HCT116 (cell line): ENCODE measurements around the gene FBP1. TPM values are rescaled to one million over a fixed set of nuclear protein-coding genes. Genes with fewer than 3 reads are reported as not detected.

ENCODE experiments used
- ATAC-seq: fragments of 200-7000 bp; cut with Tn5 transposase; 2 replicates; pipeline ENCODE4 v1.9.1; 2020; ENCODE audit warnings: mild to moderate bottlenecking, moderate library complexity
- BruUV-seq: library from RNA; stranded (reverse); fragments of 400-500 nt; replicated peaks from 2 replicates; lab custom pipeline; 2021; lab: Mats Ljungman, UMichigan
- CTCF ChIA-PET: fragments of 300-600 bp; sonication (Branson Sonifier 250); formaldehyde crosslinking; loops from one replicate; lab custom pipeline; 2021; ENCODE audit warnings: antibody characterized with exemption; lab: Charles Lee
- POLR2A ChIA-PET: fragments of 300-600, 350-600 bp; sonication (Branson Sonifier 250); formaldehyde crosslinking; loops from one replicate; lab custom pipeline; 2021; ENCODE audit warnings: antibody characterized with exemption; lab: Charles Lee
- RAD21 ChIA-PET, 2 experiments: fragments of 300-600 bp; sonication (Branson Sonifier 250); formaldehyde crosslinking; loops; one replicate each; lab custom pipeline; 2023; ENCODE audit warnings: low total read pairs in 2 of 2; ENCODE audit not compliant: uncharacterized antibody in 2 of 2, unreplicated experiment in 2 of 2, low non-redundant PET in 1 of 2; lab: Charles Lee
- DNase-seq: peaks from one replicate; pipeline ENCODE4 v3.0.0-alpha.2; 2010; ENCODE audit warnings: low read depth, low spot score
- H2AFZ ChIP-seq: fragments of 200-600 bp; shearing (Covaris generic), sonication (generic); 2 replicates; pipeline ENCODE4 v1.6.1; 2017; ENCODE audit warnings: low read depth, mixed run types, mixed read lengths, antibody characterized with exemption, low read length; ENCODE audit not compliant: poor library complexity, severe bottlenecking
- H3K27ac ChIP-seq: 2 replicates; pipeline ENCODE4 v1.5.1; 2012; ENCODE audit warnings: low read depth, low read length
- H3K27me3 ChIP-seq: fragments of 200-600 bp; sonication (generic); 2 replicates; pipeline ENCODE4 v1.6.1; 2016; ENCODE audit warnings: mixed run types, low read length, mixed read lengths; ENCODE audit not compliant: insufficient read depth
- H3K36me3 ChIP-seq, 2 experiments: fragments of 200-500 bp in 1 of 2; fragments of 200-600 bp in 1 of 2; sonication (Bioruptor generic) in 1 of 2; sonication (generic) in 1 of 2; 2 replicates each; pipeline versions ENCODE4 v1.5.1 to v1.6.1; 2014 to 2016; ENCODE audit warnings: low read length in 2 of 2, inconsistent platforms in 1 of 2, mixed read lengths in 1 of 2, mixed run types in 1 of 2; ENCODE audit not compliant: insufficient read depth in 2 of 2, control insufficient read depth in 1 of 2
- H3K4me1 ChIP-seq, 2 experiments: fragments of 200-600 bp in 1 of 2; sonication (generic) in 1 of 2; 2 replicates each; pipeline versions ENCODE4 v1.5.1 to v1.6.1; 2012 to 2017; ENCODE audit warnings: low read length in 2 of 2, inconsistent platforms in 1 of 2, mild to moderate bottlenecking in 1 of 2, mixed read lengths in 1 of 2, mixed run types in 1 of 2, moderate library complexity in 1 of 2; ENCODE audit not compliant: insufficient read depth in 2 of 2, control insufficient read depth in 1 of 2
- H3K4me2 ChIP-seq: fragments of 200-600 bp; sonication (generic); 2 replicates; pipeline ENCODE4 v1.6.1; 2017; ENCODE audit warnings: mixed run types, low read length, mixed read lengths
- H3K4me3 ChIP-seq, 2 experiments: fragments of 200-600 bp in 1 of 2; sonication (generic) in 1 of 2; replicated peaks in 1 of 2; 2 replicates each; pipeline ENCODE4 v1.5.1; 2011 to 2016; ENCODE audit warnings: low read length in 2 of 2, control low read depth in 1 of 2, low read depth in 1 of 2, mild to moderate bottlenecking in 1 of 2, mixed read lengths in 1 of 2, mixed run types in 1 of 2
- H3K79me2 ChIP-seq: fragments of 200-600 bp; sonication (generic); 2 replicates; pipeline ENCODE4 v1.6.1; 2017; ENCODE audit warnings: mild to moderate bottlenecking, mixed run types, low read length, moderate library complexity, mixed read lengths; ENCODE audit not compliant: insufficient read depth
- H3K9ac ChIP-seq: fragments of 200-600 bp; sonication (generic); 2 replicates; pipeline ENCODE4 v1.6.1; 2016; ENCODE audit warnings: low read length, mixed read lengths
- H3K9me2 ChIP-seq: fragments of 200-600 bp; sonication (generic), shearing (Covaris generic); 2 replicates; pipeline ENCODE4 v1.6.1; 2017; ENCODE audit warnings: mixed run types, mild to moderate bottlenecking, moderate library complexity; ENCODE audit not compliant: insufficient read depth
- H3K9me3 ChIP-seq, 2 experiments: fragments of 200-500 bp in 1 of 2; fragments of 200-600 bp in 1 of 2; sonication (Bioruptor generic) in 1 of 2; sonication (generic) in 1 of 2; 2 replicates each; pipeline ENCODE4 v1.6.1; 2014 to 2017; ENCODE audit warnings: low read length in 2 of 2, mixed read lengths in 2 of 2, inconsistent platforms in 1 of 2, low read depth in 1 of 2, mild to moderate bottlenecking in 1 of 2, mixed run types in 1 of 2, moderate library complexity in 1 of 2; ENCODE audit not compliant: control insufficient read depth in 1 of 2, insufficient read depth in 1 of 2
- H4K20me1 ChIP-seq: fragments of 200-600 bp; sonication (generic), shearing (Covaris generic); 2 replicates; pipeline ENCODE4 v1.6.1; 2017; ENCODE audit warnings: mixed run types, mild to moderate bottlenecking, moderate library complexity; ENCODE audit not compliant: insufficient read depth
- CTCF ChIP-seq, 3 experiments: fragments of 200-600 bp in 1 of 3; sonication (generic) in 1 of 3; IDR thresholded peaks in 2 of 3; conservative IDR thresholded peaks in 1 of 3; 2 replicates each; pipeline ENCODE4 v1.5.1; 2012 to 2017; ENCODE audit warnings: low read depth in 2 of 3, low read length in 2 of 3, antibody characterized with exemption in 1 of 3, borderline replicate concordance in 1 of 3, control low read depth in 1 of 3, mild to moderate bottlenecking in 1 of 3, mixed read lengths in 1 of 3, mixed run types in 1 of 3, moderate library complexity in 1 of 3; ENCODE audit not compliant: insufficient read depth in 1 of 3
- EZH2 ChIP-seq: fragments of 200-600 bp; sonication (generic); IDR thresholded peaks from 2 replicates; pipeline ENCODE4 v1.6.1; 2017; ENCODE audit warnings: antibody characterized with exemption, mixed run types
- FOSL1 ChIP-seq: IDR thresholded peaks from 2 replicates; pipeline ENCODE4 v1.6.1; 2012; ENCODE audit warnings: low read depth
- JUND ChIP-seq: IDR thresholded peaks from 2 replicates; pipeline ENCODE4 v1.6.1; 2012
- POLR2A ChIP-seq: IDR thresholded peaks from 2 replicates; pipeline ENCODE4 v1.7.0; 2011; ENCODE audit warnings: borderline replicate concordance; ENCODE audit not compliant: insufficient read depth, insufficient read length; ENCODE audit errors: extremely low read depth
- REST ChIP-seq: IDR thresholded peaks from 2 replicates; pipeline ENCODE4 v1.6.1; 2012; ENCODE audit warnings: low read depth
- SIN3A ChIP-seq: IDR thresholded peaks from 2 replicates; pipeline ENCODE4 v1.6.1; 2012; ENCODE audit warnings: low read depth
- TCF7L2 ChIP-seq: IDR thresholded peaks from 2 replicates; pipeline ENCODE4 v1.7.0; 2011; ENCODE audit warnings: borderline replicate concordance, inconsistent platforms; ENCODE audit not compliant: insufficient read depth, insufficient read length; ENCODE audit errors: extremely low read depth
- intact Hi-C: fragments of 100-400 bp; cut with micrococcal nuclease; formaldehyde crosslinking; loops from 2 replicates; pipeline ENCODE4 v1.10.0; 2022
- total RNA-seq: library from RNA; stranded (reverse); gene quantifications from one replicate; pipeline ENCODE4 v1.2.1, GENCODE V29; 2021; ENCODE audit not compliant: unreplicated experiment

FBP1 gene
- total RNA-seq, 1 experiment from 2014 or later, result 0.42 TPM

- Histone ChIP-seq H3K79me2 (no peaks in the 10 kb centered on the region), H2AFZ (no peak overlapping the region), H3K4me2 (no peak overlapping the region), H3K9ac (no peak overlapping the region), H3K36me3 (no peaks in the 10 kb centered on the region), H3K9me3 (no peaks in the 10 kb centered on the region), H3K4me1 (peaks cover 0 to 11% of the 10 kb centered on the region in 2 experiments; a peak in 2 of 4 replicates), H3K9me2 (no peaks in the 10 kb centered on the region), H3K27me3 (no peaks in the 10 kb centered on the region), H3K4me3 (no peak overlapping the region), H3K27ac (no peak overlapping the region), H4K20me1 (no peaks in the 10 kb centered on the region)
- intact Hi-C loops, result loop anchor here (10.0 kb wide), 2 partner anchors 592 to 922 kb away; no protein-coding TSS in a partner anchor
- no peak for TF ChIP-seq TCF7L2
- TF ChIP-seq JUND, result no peak
- TF ChIP-seq POLR2A, result no peak
- TF ChIP-seq EZH2, result no peak
- no peak for TF ChIP-seq SIN3A
- no peak for TF ChIP-seq REST
- no peak for TF ChIP-seq FOSL1
- no peak for TF ChIP-seq CTCF (IDR thresholded peaks at IDR 0.05 in 2 of 3, conservative IDR thresholded peaks at IDR 0.05 in 1 of 3; ENCODE audit: borderline replicate concordance in 1 of 3, insufficient read depth in 1 of 3, low read depth in 2 of 3, low read length in 2 of 3)
- BruUV-seq, result no TSS peak
- ATAC-seq, result no peak
- no peak for DNase-seq
- ChIA-PET RAD21 (no interaction called here), CTCF (no interaction called here), POLR2A (no interaction called here)
Observed at GRCh38 chr9:94606646-94607422, 32.5 kb downstream of the FBP1 start.
